ENCODE data around the gene PTPDC1.

- TF ChIP-seq CTCF (IDR thresholded peaks at IDR 0.05; ENCODE audit: low read depth, low read length) (no peak), MYC (IDR thresholded peaks at IDR 0.05; ENCODE audit: low read depth, low read length) (no peak), POLR2A (IDR thresholded peaks at IDR 0.05; ENCODE audit: extremely low read depth, insufficient read length) (no peak)
These were observed 60.1 kb downstream of the PTPDC1 start for GRCh38 chr9:94144394-94144793.
